Lung (tissue), 12 donors: ENCODE results near the gene RASSF8. TPM values are rescaled to one million over a fixed set of nuclear protein-coding genes. Genes with fewer than 3 reads are reported as not detected.
A peak's percentile ranks its signal among the peaks of the same experiment; 100 is the strongest.

Source experiments
- ATAC-seq: fragments of 200-7000 bp; cut with Tn5 transposase; one replicate; pipeline ENCODE4 v1.9.1; 2020; ENCODE audit warnings: moderate number of reproducible peaks; ENCODE audit not compliant: insufficient read depth, low FRiP score
- DNase-seq, 3 donors: peaks; one replicate each; pipeline ENCODE4 v3.0.0-alpha.2; 2013 to 2017
- H3K27ac ChIP-seq, 2 donors: one replicate each; pipeline ENCODE4 v1.5.1; 2013; ENCODE audit warnings: mild to moderate bottlenecking in 2 of 2, moderate library complexity in 2 of 2, control low read depth in 1 of 2, inconsistent platforms in 1 of 2, low read depth in 1 of 2, low read length in 1 of 2
- H3K27me3 ChIP-seq, 3 donors: one replicate each; pipeline ENCODE4 v1.5.1; 2013; ENCODE audit warnings: low read length in 2 of 3; ENCODE audit not compliant: control insufficient read depth in 3 of 3, insufficient read depth in 3 of 3
- H3K36me3 ChIP-seq, 4 donors: one replicate each; pipeline ENCODE4 v1.5.1; 2013; ENCODE audit warnings: low read length in 4 of 4, mild to moderate bottlenecking in 1 of 4, moderate library complexity in 1 of 4; ENCODE audit not compliant: control insufficient read depth in 4 of 4, insufficient read depth in 4 of 4
- H3K4me1 ChIP-seq, 5 donors: one replicate each; pipeline ENCODE4 v1.5.1; 2013; ENCODE audit warnings: low read length in 5 of 5, mild to moderate bottlenecking in 2 of 5, moderate library complexity in 1 of 5; ENCODE audit not compliant: control insufficient read depth in 5 of 5, insufficient read depth in 5 of 5
- H3K4me3 ChIP-seq: one replicate; pipeline ENCODE4 v1.5.1; 2013; ENCODE audit warnings: mild to moderate bottlenecking, control low read depth, moderate library complexity
- H3K9ac ChIP-seq, 2 donors: one replicate each; pipeline ENCODE4 v1.5.1; 2013; ENCODE audit warnings: low read length in 2 of 2, control low read depth in 1 of 2; ENCODE audit not compliant: insufficient read depth in 1 of 2
- H3K9me3 ChIP-seq, 4 donors: one replicate each; pipeline ENCODE4 v1.5.1; 2013; ENCODE audit warnings: low read length in 3 of 4, mild to moderate bottlenecking in 1 of 4, moderate library complexity in 1 of 4; ENCODE audit not compliant: control insufficient read depth in 4 of 4, insufficient read depth in 3 of 4
- CTCF ChIP-seq: IDR thresholded peaks from 2 replicates; pipeline ENCODE4 v1.5.1; 2012; ENCODE audit warnings: mild to moderate bottlenecking; ENCODE audit errors: control extremely low read depth, extremely low read depth
- WGBS, 2 donors: extraction: QIAGEN DNeasy Blood & Tissue Kit; methylation state at CpG; one replicate each; pipeline ENCODE4 v1.1.7; 2013; 5-methylcytosine and 5-hydroxymethylcytosine counted together
- polyA plus RNA-seq, 2 donors: library from polyadenylated mRNA; stranded (reverse); fragments of 200-250 nt; gene quantifications; one replicate each; pipeline ENCODE4 v1.2.1, GENCODE V29; 2013
- total RNA-seq, 2 donors: library from RNA; depleted of rRNA in 1 of 2; stranded (reverse); fragments of >200 nt in 1 of 2; gene quantifications; one replicate each; pipeline ENCODE4 v1.2.1, GENCODE V29; 2014 to 2021
- donor health status: control.
- donor health status: control.
- donor health status: Bipolar disorder and iron deficiency.
- donor health status: healthy.
- donor health status: DM: yes; HTN: yes; CAD: no.

The RASSF8 gene
- total and polyA plus RNA-seq, 4 donors, result 9.0 to 68.4 (median 28.2) TPM

GRCh38 chr12:26122061-26122680 is 163.7 kb downstream of the RASSF8 start:
- Histone ChIP-seq H3K27ac (peak overlapping the region; percentile 80 to 89), H3K4me3 (peak overlapping the region; percentile 66), H3K9ac (no peak overlapping the region), H3K36me3 (no peaks in the 10 kb centered on the region), H3K4me1 (peaks cover 2 to 24% (median 7%) of the 10 kb centered on the region in 5 donors), H3K9me3 (no peaks in the 10 kb centered on the region), H3K27me3 (peaks cover 5 to 74% (median 58%) of the 10 kb centered on the region in 3 donors)
- DNase-seq, result peak in 2 of 3 donors; percentile 32 to 44
- ATAC-seq, result no peak
- no peak for TF ChIP-seq CTCF
- WGBS, 2 donors, result 1% methylated on average over 34 to 88 of the region's 88 CpGs

GRCh38 chr12:26122681-26123481 is 164.4 kb downstream of the RASSF8 start:
- Histone ChIP-seq H3K9me3 (no peaks in the 10 kb centered on the region), H3K9ac (no peak overlapping the region), H3K27ac (peak overlapping the region; percentile 80 to 89), H3K27me3 (peaks cover 5 to 75% (median 66%) of the 10 kb centered on the region in 3 donors), H3K4me1 (peaks cover 2 to 24% (median 7%) of the 10 kb centered on the region in 5 donors), H3K36me3 (no peaks in the 10 kb centered on the region), H3K4me3 (peak overlapping the region; percentile 66)
- DNase-seq (peak; percentile 52 to 64 (median 58)), ATAC-seq (no peak)
- WGBS, 2 donors, result 1% methylated on average over 42 to 69 of the region's 69 CpGs
- no peak for TF ChIP-seq CTCF

GRCh38 chr12:26123482-26123980 is 165.0 kb downstream of the RASSF8 start:
- no peak for ATAC-seq
- 17 to 20% methylated on average over 8 of the region's 8 CpGs for WGBS, 2 donors
- Histone ChIP-seq H3K9me3 (no peaks in the 10 kb centered on the region), H3K4me3 (no peak overlapping the region), H3K9ac (no peak overlapping the region), H3K27me3 (peaks cover 5 to 76% (median 65%) of the 10 kb centered on the region in 3 donors), H3K4me1 (peaks cover 2 to 24% (median 7%) of the 10 kb centered on the region in 5 donors), H3K36me3 (no peaks in the 10 kb centered on the region), H3K27ac (peak overlapping the region; percentile 52 to 80)
- TF ChIP-seq CTCF, result no peak
- peak in 2 of 3 donors; percentile 15 to 49 for DNase-seq
